HEK293 (cell line): ENCODE data around the gene TPSD1.

Experiments
- BCL11B ChIP-seq: fragments of 450-650 bp; formaldehyde crosslinking; IDR thresholded peaks from 2 replicates; pipeline ENCODE4 v1.5.1; 2016; ENCODE audit warnings: low read depth, missing biosample characterization, missing genetic modification characterization
- MZF1 ChIP-seq: fragments of 450-650 bp; formaldehyde crosslinking; IDR thresholded peaks from 2 replicates; pipeline ENCODE4 v1.5.1; 2017; ENCODE audit warnings: missing biosample characterization, missing genetic modification characterization, borderline replicate concordance
- SCRT1 ChIP-seq: fragments of 450-650 bp; formaldehyde crosslinking; IDR thresholded peaks from 2 replicates; pipeline ENCODE4 v1.5.1; 2016; ENCODE audit warnings: missing biosample characterization, missing genetic modification characterization, borderline replicate concordance
- SP2 ChIP-seq: fragments of 450-650 bp; formaldehyde crosslinking; IDR thresholded peaks from 2 replicates; pipeline ENCODE4 v1.5.1; 2016; ENCODE audit warnings: missing biosample characterization, missing genetic modification characterization
- ZNF10 ChIP-seq: fragments of 450-650 bp; formaldehyde crosslinking; IDR thresholded peaks from 2 replicates; pipeline ENCODE4 v1.5.1; 2017; ENCODE audit warnings: missing biosample characterization, missing genetic modification characterization
- ZNF114 ChIP-seq: fragments of 450-650 bp; formaldehyde crosslinking; IDR thresholded peaks from 2 replicates; pipeline ENCODE4 v1.5.0; 2017; ENCODE audit warnings: missing biosample characterization, missing genetic modification characterization
- ZNF132 ChIP-seq: fragments of 450-650 bp; formaldehyde crosslinking; IDR thresholded peaks from 2 replicates; pipeline ENCODE4 v1.5.1; 2017; ENCODE audit warnings: missing biosample characterization, missing genetic modification characterization, borderline replicate concordance
- ZNF169 ChIP-seq: fragments of 450-650 bp; formaldehyde crosslinking; IDR thresholded peaks from 2 replicates; pipeline ENCODE4 v1.5.1; 2016; ENCODE audit warnings: missing biosample characterization, missing genetic modification characterization
- ZNF174 ChIP-seq: fragments of 450-650 bp; formaldehyde crosslinking; IDR thresholded peaks from 2 replicates; pipeline ENCODE4 v1.5.0; 2017; ENCODE audit warnings: missing biosample characterization, mild to moderate bottlenecking, missing genetic modification characterization
- ZNF239 ChIP-seq: fragments of 450-650 bp; formaldehyde crosslinking; IDR thresholded peaks from 2 replicates; pipeline ENCODE4 v1.5.1; 2016; ENCODE audit warnings: missing biosample characterization, missing genetic modification characterization
- ZNF248 ChIP-seq: fragments of 450-650 bp; formaldehyde crosslinking; IDR thresholded peaks from 2 replicates; pipeline ENCODE4 v1.5.1; 2017; ENCODE audit warnings: missing biosample characterization, missing genetic modification characterization
- ZNF266 ChIP-seq: fragments of 450-650 bp; formaldehyde crosslinking; IDR thresholded peaks from 2 replicates; pipeline ENCODE4 v1.5.1; 2016; ENCODE audit warnings: missing biosample characterization, missing genetic modification characterization, low read depth
- ZNF335 ChIP-seq: fragments of 450-650 bp; formaldehyde crosslinking; conservative IDR thresholded peaks from 2 replicates; pipeline ENCODE4 v1.5.1; 2016; ENCODE audit warnings: missing biosample characterization, missing genetic modification characterization
- ZNF391 ChIP-seq: fragments of 450-650 bp; formaldehyde crosslinking; IDR thresholded peaks from 2 replicates; pipeline ENCODE4 v1.5.1; 2016; ENCODE audit warnings: low read depth, missing biosample characterization, missing genetic modification characterization, borderline replicate concordance
- ZNF404 ChIP-seq: fragments of 450-650 bp; formaldehyde crosslinking; IDR thresholded peaks from 2 replicates; pipeline ENCODE4 v1.5.1; 2017; ENCODE audit warnings: missing biosample characterization, missing genetic modification characterization
- ZNF530 ChIP-seq: fragments of 450-650 bp; formaldehyde crosslinking; IDR thresholded peaks from 2 replicates; pipeline ENCODE4 v1.5.1; 2016; ENCODE audit warnings: low read depth, missing biosample characterization, missing genetic modification characterization
- ZNF623 ChIP-seq: fragments of 450-650 bp; formaldehyde crosslinking; IDR thresholded peaks from 2 replicates; pipeline ENCODE4 v1.5.1; 2016; ENCODE audit warnings: missing biosample characterization, missing genetic modification characterization
- ZNF658 ChIP-seq: fragments of 450-650 bp; formaldehyde crosslinking; IDR thresholded peaks from 2 replicates; pipeline ENCODE4; 2016; ENCODE audit warnings: missing biosample characterization, missing genetic modification characterization
- ZNF792 ChIP-seq: fragments of 450-650 bp; formaldehyde crosslinking; IDR thresholded peaks from 2 replicates; pipeline ENCODE4 v1.5.1; 2016; ENCODE audit warnings: missing biosample characterization, missing genetic modification characterization
- TF ChIP-seq, protein P1 (sequence below): fragments of 450-650 bp; formaldehyde crosslinking; IDR thresholded peaks from 2 replicates; pipeline ENCODE4 v1.5.1; 2017; ENCODE audit warnings: missing biosample characterization, missing genetic modification characterization
- TF ChIP-seq, protein P2 (sequence below): fragments of 450-650 bp; formaldehyde crosslinking; IDR thresholded peaks from 2 replicates; pipeline ENCODE4 v1.5.1; 2016; ENCODE audit warnings: missing biosample characterization, missing genetic modification characterization, borderline replicate concordance
- TF ChIP-seq, protein P3 (sequence below): fragments of 450-650 bp; IDR thresholded peaks from 2 replicates; pipeline ENCODE4 v1.5.1; 2018; ENCODE audit warnings: missing biosample characterization, mild to moderate bottlenecking, missing genetic modification characterization
- TF ChIP-seq, protein P4 (sequence below): fragments of 450-650 bp; formaldehyde crosslinking; IDR thresholded peaks from 2 replicates; pipeline ENCODE4 v1.5.1; 2017; ENCODE audit warnings: missing biosample characterization, missing genetic modification characterization
- TF ChIP-seq, protein P5 (sequence below): fragments of 450-650 bp; formaldehyde crosslinking; IDR thresholded peaks from 2 replicates; pipeline ENCODE4 v1.5.1; 2017; ENCODE audit warnings: missing biosample characterization, mild to moderate bottlenecking, missing genetic modification characterization, moderate library complexity
- TF ChIP-seq, protein P6 (sequence below): fragments of 450-650 bp; formaldehyde crosslinking; IDR thresholded peaks from 2 replicates; pipeline ENCODE4 v1.5.1; 2016; ENCODE audit warnings: missing biosample characterization, missing genetic modification characterization, low read depth

TPSD1 gene

DNA sequence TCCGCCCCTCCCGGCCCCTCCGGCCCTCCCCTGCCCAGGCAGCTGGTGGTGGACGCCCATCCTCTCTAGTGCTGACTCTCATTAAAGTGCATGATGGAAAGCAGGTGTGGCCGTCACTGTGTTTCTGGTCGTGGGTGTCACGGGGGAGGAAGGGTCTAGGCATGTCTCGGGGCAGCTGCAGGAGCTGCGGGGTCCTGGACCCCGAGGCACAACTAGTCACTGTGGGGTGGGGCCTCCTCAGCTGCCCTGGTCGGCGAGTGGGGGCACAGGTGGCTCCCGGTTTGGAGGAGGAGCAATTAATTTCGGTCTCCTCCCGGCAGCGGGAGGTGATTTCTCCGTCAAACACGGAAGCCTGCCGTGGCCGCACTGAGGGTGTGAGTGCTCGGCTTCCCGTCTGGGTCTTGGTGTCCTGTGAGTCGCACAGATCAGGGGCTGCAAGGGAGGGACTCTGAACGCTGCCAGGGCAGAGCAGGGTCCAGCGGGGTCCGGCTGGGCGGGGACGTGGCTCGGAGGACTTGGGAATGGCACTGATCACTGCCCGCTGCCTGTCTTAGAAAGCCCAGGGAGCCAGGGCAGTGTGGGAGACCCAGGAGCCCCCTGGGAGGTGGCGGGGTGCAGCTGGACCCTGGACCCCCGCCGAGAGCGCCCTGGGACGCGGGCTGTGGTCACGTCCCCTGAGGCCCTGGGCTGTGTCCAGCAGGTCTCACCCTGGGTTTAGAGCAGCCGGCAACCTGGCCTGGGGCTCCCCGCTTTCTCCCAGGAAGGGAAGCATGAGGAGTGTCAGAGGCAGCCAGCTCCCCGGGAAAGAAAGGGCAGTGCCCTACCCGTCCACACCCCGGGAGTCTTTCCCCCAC is 3.3 kb downstream of the TPSD1 start (continued):
- TF ChIP-seq ZNF132 (no peak), ZNF658 (tag by site-specific recombination) (no peak), ZNF792 (no peak), ZNF169 (tag by site-specific recombination) (no peak), MZF1 (no peak), ZNF391 (no peak), ZNF10 (tag by site-specific recombination) (no peak), ZNF266 (tag by site-specific recombination) (no peak), ZNF335 (tag by site-specific recombination) (peak; percentile 92), BCL11B (tag by site-specific recombination) (no peak), ZNF114 (tag by site-specific recombination) (no peak), SP2 (peak; percentile 38; the same call in 1 of the 2 replicates), ZNF174 (no peak), ZNF404 (tag by site-specific recombination) (no peak), SCRT1 (tag by site-specific recombination) (peak; percentile 74), ZNF623 (tag by site-specific recombination) (no peak), ZNF239 (tag by site-specific recombination) (no peak), ZNF530 (tag by site-specific recombination) (no peak), ZNF248 (tag by site-specific recombination) (no peak)
- TF ChIP-seq, protein P1, sequence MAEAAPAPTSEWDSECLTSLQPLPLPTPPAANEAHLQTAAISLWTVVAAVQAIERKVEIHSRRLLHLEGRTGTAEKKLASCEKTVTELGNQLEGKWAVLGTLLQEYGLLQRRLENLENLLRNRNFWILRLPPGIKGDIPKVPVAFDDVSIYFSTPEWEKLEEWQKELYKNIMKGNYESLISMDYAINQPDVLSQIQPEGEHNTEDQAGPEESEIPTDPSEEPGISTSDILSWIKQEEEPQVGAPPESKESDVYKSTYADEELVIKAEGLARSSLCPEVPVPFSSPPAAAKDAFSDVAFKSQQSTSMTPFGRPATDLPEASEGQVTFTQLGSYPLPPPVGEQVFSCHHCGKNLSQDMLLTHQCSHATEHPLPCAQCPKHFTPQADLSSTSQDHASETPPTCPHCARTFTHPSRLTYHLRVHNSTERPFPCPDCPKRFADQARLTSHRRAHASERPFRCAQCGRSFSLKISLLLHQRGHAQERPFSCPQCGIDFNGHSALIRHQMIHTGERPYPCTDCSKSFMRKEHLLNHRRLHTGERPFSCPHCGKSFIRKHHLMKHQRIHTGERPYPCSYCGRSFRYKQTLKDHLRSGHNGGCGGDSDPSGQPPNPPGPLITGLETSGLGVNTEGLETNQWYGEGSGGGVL (tag by site-specific recombination): no peak
- TF ChIP-seq, protein P2, sequence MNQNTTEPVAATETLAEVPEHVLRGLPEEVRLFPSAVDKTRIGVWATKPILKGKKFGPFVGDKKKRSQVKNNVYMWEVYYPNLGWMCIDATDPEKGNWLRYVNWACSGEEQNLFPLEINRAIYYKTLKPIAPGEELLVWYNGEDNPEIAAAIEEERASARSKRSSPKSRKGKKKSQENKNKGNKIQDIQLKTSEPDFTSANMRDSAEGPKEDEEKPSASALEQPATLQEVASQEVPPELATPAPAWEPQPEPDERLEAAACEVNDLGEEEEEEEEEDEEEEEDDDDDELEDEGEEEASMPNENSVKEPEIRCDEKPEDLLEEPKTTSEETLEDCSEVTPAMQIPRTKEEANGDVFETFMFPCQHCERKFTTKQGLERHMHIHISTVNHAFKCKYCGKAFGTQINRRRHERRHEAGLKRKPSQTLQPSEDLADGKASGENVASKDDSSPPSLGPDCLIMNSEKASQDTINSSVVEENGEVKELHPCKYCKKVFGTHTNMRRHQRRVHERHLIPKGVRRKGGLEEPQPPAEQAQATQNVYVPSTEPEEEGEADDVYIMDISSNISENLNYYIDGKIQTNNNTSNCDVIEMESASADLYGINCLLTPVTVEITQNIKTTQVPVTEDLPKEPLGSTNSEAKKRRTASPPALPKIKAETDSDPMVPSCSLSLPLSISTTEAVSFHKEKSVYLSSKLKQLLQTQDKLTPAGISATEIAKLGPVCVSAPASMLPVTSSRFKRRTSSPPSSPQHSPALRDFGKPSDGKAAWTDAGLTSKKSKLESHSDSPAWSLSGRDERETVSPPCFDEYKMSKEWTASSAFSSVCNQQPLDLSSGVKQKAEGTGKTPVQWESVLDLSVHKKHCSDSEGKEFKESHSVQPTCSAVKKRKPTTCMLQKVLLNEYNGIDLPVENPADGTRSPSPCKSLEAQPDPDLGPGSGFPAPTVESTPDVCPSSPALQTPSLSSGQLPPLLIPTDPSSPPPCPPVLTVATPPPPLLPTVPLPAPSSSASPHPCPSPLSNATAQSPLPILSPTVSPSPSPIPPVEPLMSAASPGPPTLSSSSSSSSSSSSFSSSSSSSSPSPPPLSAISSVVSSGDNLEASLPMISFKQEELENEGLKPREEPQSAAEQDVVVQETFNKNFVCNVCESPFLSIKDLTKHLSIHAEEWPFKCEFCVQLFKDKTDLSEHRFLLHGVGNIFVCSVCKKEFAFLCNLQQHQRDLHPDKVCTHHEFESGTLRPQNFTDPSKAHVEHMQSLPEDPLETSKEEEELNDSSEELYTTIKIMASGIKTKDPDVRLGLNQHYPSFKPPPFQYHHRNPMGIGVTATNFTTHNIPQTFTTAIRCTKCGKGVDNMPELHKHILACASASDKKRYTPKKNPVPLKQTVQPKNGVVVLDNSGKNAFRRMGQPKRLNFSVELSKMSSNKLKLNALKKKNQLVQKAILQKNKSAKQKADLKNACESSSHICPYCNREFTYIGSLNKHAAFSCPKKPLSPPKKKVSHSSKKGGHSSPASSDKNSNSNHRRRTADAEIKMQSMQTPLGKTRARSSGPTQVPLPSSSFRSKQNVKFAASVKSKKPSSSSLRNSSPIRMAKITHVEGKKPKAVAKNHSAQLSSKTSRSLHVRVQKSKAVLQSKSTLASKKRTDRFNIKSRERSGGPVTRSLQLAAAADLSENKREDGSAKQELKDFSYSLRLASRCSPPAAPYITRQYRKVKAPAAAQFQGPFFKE (tag by site-specific recombination): no peak
- TF ChIP-seq, protein P3, sequence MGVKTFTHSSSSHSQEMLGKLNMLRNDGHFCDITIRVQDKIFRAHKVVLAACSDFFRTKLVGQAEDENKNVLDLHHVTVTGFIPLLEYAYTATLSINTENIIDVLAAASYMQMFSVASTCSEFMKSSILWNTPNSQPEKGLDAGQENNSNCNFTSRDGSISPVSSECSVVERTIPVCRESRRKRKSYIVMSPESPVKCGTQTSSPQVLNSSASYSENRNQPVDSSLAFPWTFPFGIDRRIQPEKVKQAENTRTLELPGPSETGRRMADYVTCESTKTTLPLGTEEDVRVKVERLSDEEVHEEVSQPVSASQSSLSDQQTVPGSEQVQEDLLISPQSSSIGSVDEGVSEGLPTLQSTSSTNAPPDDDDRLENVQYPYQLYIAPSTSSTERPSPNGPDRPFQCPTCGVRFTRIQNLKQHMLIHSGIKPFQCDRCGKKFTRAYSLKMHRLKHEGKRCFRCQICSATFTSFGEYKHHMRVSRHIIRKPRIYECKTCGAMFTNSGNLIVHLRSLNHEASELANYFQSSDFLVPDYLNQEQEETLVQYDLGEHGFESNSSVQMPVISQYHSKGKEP (tag by site-specific recombination): no peak
- TF ChIP-seq, protein P4, sequence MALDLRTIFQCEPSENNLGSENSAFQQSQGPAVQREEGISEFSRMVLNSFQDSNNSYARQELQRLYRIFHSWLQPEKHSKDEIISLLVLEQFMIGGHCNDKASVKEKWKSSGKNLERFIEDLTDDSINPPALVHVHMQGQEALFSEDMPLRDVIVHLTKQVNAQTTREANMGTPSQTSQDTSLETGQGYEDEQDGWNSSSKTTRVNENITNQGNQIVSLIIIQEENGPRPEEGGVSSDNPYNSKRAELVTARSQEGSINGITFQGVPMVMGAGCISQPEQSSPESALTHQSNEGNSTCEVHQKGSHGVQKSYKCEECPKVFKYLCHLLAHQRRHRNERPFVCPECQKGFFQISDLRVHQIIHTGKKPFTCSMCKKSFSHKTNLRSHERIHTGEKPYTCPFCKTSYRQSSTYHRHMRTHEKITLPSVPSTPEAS (tag by site-specific recombination): no peak
- TF ChIP-seq, protein P5, sequence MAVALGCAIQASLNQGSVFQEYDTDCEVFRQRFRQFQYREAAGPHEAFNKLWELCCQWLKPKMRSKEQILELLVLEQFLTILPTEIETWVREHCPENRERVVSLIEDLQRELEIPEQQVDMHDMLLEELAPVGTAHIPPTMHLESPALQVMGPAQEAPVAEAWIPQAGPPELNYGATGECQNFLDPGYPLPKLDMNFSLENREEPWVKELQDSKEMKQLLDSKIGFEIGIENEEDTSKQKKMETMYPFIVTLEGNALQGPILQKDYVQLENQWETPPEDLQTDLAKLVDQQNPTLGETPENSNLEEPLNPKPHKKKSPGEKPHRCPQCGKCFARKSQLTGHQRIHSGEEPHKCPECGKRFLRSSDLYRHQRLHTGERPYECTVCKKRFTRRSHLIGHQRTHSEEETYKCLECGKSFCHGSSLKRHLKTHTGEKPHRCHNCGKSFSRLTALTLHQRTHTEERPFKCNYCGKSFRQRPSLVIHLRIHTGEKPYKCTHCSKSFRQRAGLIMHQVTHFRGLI (tag by site-specific recombination): no peak
- TF ChIP-seq, protein P6, sequence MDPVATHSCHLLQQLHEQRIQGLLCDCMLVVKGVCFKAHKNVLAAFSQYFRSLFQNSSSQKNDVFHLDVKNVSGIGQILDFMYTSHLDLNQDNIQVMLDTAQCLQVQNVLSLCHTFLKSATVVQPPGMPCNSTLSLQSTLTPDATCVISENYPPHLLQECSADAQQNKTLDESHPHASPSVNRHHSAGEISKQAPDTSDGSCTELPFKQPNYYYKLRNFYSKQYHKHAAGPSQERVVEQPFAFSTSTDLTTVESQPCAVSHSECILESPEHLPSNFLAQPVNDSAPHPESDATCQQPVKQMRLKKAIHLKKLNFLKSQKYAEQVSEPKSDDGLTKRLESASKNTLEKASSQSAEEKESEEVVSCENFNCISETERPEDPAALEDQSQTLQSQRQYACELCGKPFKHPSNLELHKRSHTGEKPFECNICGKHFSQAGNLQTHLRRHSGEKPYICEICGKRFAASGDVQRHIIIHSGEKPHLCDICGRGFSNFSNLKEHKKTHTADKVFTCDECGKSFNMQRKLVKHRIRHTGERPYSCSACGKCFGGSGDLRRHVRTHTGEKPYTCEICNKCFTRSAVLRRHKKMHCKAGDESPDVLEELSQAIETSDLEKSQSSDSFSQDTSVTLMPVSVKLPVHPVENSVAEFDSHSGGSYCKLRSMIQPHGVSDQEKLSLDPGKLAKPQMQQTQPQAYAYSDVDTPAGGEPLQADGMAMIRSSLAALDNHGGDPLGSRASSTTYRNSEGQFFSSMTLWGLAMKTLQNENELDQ (tag by site-specific recombination): no peak
